Endothelial cell (in vitro differentiated cells): ENCODE data around the gene NXPH2. TPM values are rescaled to one million over a fixed set of nuclear protein-coding genes. Genes with fewer than 3 reads are reported as not detected.

Experiments used
- DNase-seq: peaks from one replicate; pipeline ENCODE4 v3.0.0; 2021; ENCODE audit warnings: low spot score
- H3K27ac Mint-ChIP-seq: one replicate; pipeline ENCODE4 v1.8.0; 2021; ENCODE audit warnings: mixed read lengths, inconsistent platforms; ENCODE audit not compliant: unreplicated experiment
- H3K27me3 Mint-ChIP-seq: one replicate; pipeline ENCODE4 v1.8.0; 2021; ENCODE audit warnings: mild to moderate bottlenecking, moderate library complexity, mixed read lengths, inconsistent platforms; ENCODE audit not compliant: unreplicated experiment
- H3K36me3 Mint-ChIP-seq: one replicate; pipeline ENCODE4 v1.8.0; 2021; ENCODE audit warnings: mild to moderate bottlenecking, low read depth, mixed read lengths, inconsistent platforms; ENCODE audit not compliant: unreplicated experiment
- H3K4me1 Mint-ChIP-seq: one replicate; pipeline ENCODE4 v1.8.0; 2021; ENCODE audit warnings: mild to moderate bottlenecking, mixed read lengths, inconsistent platforms; ENCODE audit not compliant: unreplicated experiment
- H3K4me3 Mint-ChIP-seq: one replicate; pipeline ENCODE4 v1.8.0; 2021; ENCODE audit warnings: mild to moderate bottlenecking, mixed read lengths, inconsistent platforms; ENCODE audit not compliant: unreplicated experiment
- H3K9me3 Mint-ChIP-seq: one replicate; pipeline ENCODE4 v1.8.0; 2021; ENCODE audit warnings: mixed read lengths, inconsistent platforms; ENCODE audit not compliant: unreplicated experiment
- CTCF ChIP-seq: fragments of 200-600 bp; sonication (generic); IDR thresholded peaks from one replicate; pipeline ENCODE4 v1.5.0; 2021; ENCODE audit warnings: antibody characterized with exemption; ENCODE audit not compliant: unreplicated experiment
- total RNA-seq: library from RNA; stranded (reverse); fragmentation: NEBNext Ultra II Directional; extraction: Animal tissue kit (Norgen Biotek cat#: 25700); gene quantifications from one replicate; pipeline ENCODE4 v1.2.1, GENCODE V29; 2021; ENCODE audit not compliant: unreplicated experiment

NXPH2 gene
- total RNA-seq, 1 donor from 2014 or later = 3.4 TPM

- no peak for TF ChIP-seq CTCF
- peaks cover 3% of the 10 kb centered on the region for H3K4me1 Mint-ChIP-seq
- no peaks in the 10 kb centered on the region for H3K36me3 Mint-ChIP-seq
- no peaks in the 10 kb centered on the region for H3K9me3 Mint-ChIP-seq
- no peak for DNase-seq
- peaks cover 1% of the 10 kb centered on the region for H3K27me3 Mint-ChIP-seq
- no peak overlapping the region for H3K4me3 Mint-ChIP-seq
- no peak overlapping the region for H3K27ac Mint-ChIP-seq
Observed at GRCh38 chr2:138727956-138728355, 52.2 kb downstream of the NXPH2 start.

- no peaks in the 10 kb centered on the region for H3K36me3 Mint-ChIP-seq
- TF ChIP-seq CTCF = no peak
- no peak for DNase-seq
- no peaks in the 10 kb centered on the region for H3K9me3 Mint-ChIP-seq
- H3K27me3 Mint-ChIP-seq = no peaks in the 10 kb centered on the region
- peaks cover 3% of the 10 kb centered on the region for H3K4me1 Mint-ChIP-seq
- no peak overlapping the region for H3K27ac Mint-ChIP-seq
- H3K4me3 Mint-ChIP-seq = no peak overlapping the region
Observed at GRCh38 chr2:138726681-138727080, 53.5 kb downstream of the NXPH2 start.

- no peaks in the 10 kb centered on the region for H3K27me3 Mint-ChIP-seq
- H3K36me3 Mint-ChIP-seq = no peaks in the 10 kb centered on the region
- peaks cover 3% of the 10 kb centered on the region for H3K4me1 Mint-ChIP-seq
- H3K27ac Mint-ChIP-seq = no peak overlapping the region
- H3K9me3 Mint-ChIP-seq = no peaks in the 10 kb centered on the region
- TF ChIP-seq CTCF = no peak
- no peak for DNase-seq
- H3K4me3 Mint-ChIP-seq = no peak overlapping the region
Observed at GRCh38 chr2:138724729-138725459, 55.3 kb downstream of the NXPH2 start.

GRCh38 chr2:138724327-138724726 is 55.9 kb downstream of the NXPH2 start:
- Mint-ChIP-seq H3K36me3 (no peaks in the 10 kb centered on the region), H3K27ac (no peak overlapping the region), H3K9me3 (no peaks in the 10 kb centered on the region), H3K27me3 (no peaks in the 10 kb centered on the region), H3K4me3 (no peak overlapping the region), H3K4me1 (peaks cover 3% of the 10 kb centered on the region)
- no peak for TF ChIP-seq CTCF
- no peak for DNase-seq

- Mint-ChIP-seq H3K9me3 (no peaks in the 10 kb centered on the region), H3K36me3 (no peaks in the 10 kb centered on the region), H3K4me1 (peaks cover 6% of the 10 kb centered on the region), H3K27me3 (no peaks in the 10 kb centered on the region), H3K4me3 (no peak overlapping the region), H3K27ac (no peak overlapping the region)
- DNase-seq = no peak
- no peak for TF ChIP-seq CTCF
Observed at GRCh38 chr2:138723196-138723987, 56.8 kb downstream of the NXPH2 start.
